LHCN-M2 (cell line): ENCODE results near the gene ANGPTL4. TPM values are rescaled to one million over a fixed set of nuclear protein-coding genes. Genes with fewer than 3 reads are reported as not detected.
"Not testable (repeated sequence)": the region's sequence is repeated elsewhere in the genome, so short reads cannot be mapped to it uniquely, and the experiment has no call there.

Experiments used
- DNase-seq: peaks from one replicate; pipeline ENCODE4 v3.0.0-alpha.2; 2012; ENCODE audit warnings: low read depth
- total RNA-seq: library from RNA; depleted of rRNA; stranded (reverse); fragments of >200 nt; gene quantifications from 2 replicates; pipeline ENCODE4 v1.2.3, GENCODE V29; 2014

The ANGPTL4 gene
- total RNA-seq, 1 experiment from 2014 or later, result 48.7 TPM

DNA sequence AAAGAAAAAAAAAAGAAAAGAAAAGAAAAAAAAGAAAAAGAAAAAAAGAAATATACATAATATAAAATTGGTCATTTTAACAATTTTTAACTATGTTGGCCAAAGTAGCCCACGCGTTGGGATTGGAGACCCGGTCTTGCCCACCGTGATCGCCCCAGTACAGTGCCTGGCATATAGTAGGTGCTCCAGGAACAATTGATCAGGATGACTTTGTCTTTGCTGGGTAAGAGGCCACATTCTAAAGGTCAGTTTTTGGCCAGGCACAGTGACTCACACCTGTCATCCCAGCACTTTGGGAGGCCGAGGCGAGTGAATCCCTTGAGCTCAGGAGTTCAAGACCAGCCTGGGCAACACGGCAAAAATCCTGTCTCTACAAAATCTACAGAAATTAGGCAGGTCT is 3.8 kb upstream of the ANGPTL4 start:
- DNase-seq, result no peak

DNA sequence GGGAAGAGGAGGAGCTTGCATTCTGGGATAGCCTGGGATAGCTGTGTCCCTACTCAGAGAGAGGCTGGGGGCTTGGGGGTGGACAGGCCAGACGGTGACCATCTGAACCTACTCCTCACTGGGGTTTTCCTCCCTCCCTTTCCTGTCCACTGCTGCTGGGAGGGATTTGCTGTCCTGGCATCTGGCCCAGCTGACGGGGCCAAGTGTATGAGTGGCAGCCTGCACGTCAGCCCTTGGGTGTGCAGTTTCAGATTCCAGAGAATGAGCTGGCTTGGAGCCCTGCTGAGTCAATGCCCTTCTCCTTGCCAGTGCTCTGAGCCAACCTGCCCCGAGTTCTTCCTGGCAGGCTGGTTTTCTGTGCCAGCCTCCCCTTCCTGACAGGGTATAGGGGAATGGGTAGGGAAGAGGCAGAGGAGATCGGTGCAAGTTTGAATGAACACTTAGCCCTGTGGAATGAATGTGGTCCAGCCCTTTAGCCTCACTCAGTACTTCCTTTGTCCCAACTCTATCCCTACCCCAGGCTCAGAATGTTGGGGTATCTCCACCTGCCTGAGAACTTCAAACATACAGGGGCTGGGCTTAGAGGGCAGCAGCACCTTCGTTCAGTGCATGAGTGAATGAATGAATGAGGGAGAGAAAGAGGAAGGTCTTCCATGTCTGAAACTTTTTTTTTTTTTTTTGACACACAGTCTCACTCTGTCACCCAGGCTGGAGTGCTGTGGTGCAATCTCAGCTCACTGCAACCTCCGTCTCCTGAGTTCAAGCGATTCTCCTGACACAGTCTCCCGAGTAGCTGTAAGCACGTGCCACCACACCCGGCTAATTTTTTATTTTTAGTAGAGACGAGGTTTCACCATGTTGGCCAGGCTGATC is 1.8 kb upstream of the ANGPTL4 start:
- peak; percentile 99 for DNase-seq

DNA sequence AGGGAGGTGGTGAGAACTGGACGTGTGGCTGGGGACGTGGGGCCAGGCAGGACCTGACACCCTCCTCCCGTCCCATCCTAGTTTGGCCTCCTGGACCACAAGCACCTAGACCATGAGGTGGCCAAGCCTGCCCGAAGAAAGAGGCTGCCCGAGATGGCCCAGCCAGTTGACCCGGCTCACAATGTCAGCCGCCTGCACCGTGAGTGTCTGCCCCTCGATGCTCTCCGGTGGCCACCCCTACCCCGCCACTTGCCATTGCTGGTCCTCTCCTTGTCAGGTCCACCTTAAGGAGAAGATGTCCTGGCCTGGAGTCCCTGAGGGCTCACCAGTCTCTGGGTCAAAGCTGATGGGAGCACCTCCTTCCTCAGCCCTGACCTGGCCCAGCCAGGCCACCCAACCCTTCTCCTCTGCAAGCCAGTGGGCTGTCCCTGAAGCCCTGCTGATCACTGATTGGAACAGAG is 2.2 kb downstream of the ANGPTL4 start:
- no peak for DNase-seq

DNA sequence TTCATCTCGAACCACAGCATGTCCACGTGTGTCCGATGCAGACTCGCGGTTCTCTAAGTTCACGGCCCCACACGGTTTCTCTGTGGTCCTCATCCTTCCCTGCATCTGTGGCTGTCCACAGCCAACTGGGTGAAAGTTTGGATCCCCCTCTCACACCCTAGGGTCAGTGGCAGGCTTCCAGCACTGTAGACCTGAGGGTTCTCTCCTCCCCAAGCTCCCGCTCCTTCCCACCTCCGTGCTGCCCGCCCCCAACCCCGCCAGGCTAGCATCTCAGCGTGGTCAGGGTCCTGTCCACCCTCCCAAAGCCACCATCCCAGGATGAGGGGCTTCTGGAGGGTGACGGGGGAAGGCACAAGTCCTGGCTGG is 3.0 kb downstream of the ANGPTL4 start:
- DNase-seq, result peak; percentile 43

DNA sequence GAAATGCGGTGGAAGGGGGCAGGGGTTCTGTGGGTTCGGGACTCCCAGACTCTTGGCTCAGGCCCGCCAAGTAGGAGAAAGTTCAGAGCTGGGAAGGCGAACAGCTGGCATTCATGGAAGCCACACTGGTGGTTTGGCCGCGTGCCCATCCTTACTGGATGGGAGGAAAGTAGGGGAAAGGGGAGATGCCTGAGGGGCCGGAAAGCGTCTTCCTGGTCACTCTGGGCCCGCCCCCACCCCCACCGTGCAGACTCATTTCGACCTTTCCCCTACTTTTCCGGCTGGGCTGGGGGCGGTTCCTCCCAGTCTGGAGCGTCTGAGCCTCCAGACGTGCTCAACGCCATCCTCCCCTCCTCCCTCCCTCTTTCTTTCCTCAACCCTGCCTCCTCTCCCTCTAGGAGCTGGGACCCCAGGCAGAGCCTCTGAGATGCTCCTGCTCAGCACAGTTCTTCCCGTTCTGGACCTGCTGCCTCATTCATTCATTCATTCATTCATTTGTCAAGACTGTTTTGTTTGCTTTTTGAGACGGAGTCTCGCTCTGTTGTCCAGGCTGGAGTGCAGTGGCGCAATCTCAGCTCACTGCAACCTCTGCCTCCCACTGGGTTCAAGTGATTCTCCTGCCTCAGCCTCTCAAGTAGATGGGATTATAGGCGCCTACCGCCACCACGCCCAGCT is 3.5 kb downstream of the ANGPTL4 start:
- DNase-seq, result peak; percentile 97

DNA sequence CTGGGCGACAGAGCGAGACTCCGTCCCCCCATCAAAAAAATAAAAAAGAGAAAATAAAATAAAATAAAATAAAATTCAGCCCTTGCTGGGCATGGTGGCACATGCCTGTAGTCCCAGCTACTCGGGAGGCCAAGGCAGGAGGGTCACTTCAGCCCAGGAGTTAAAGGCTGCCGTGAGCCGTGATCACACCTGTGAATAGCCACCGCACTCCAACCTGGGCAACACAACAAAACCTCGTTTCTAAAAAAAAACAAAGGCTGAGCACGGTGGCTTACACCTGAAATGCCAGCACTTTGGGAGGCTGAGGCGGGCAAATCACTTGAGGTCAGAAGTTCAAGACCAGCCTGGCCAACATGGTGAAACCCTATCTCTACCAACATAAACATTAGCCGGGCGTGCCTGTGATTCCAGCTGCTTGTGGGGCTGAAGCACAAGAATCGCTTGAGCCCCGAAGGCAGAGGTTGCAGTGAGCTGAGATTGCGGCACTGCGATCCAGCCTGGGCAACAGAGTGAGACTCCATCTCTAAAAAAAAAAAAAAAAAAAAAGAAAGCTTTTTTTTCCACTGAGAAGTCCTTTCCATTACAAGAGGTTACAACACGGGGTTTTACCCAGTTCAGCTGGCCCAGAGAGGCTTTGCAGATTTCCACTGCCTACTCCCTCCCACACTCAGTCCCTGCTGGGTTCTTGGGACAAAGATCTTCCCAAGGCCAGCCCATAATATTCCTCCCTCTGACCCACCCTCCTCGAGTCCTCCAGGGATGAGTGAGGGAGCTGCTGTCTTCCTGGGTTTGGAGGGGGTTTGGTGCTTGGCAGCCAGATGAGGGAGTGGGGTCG is 6.4 kb downstream of the ANGPTL4 start:
- DNase-seq, result peak; percentile 49

DNA sequence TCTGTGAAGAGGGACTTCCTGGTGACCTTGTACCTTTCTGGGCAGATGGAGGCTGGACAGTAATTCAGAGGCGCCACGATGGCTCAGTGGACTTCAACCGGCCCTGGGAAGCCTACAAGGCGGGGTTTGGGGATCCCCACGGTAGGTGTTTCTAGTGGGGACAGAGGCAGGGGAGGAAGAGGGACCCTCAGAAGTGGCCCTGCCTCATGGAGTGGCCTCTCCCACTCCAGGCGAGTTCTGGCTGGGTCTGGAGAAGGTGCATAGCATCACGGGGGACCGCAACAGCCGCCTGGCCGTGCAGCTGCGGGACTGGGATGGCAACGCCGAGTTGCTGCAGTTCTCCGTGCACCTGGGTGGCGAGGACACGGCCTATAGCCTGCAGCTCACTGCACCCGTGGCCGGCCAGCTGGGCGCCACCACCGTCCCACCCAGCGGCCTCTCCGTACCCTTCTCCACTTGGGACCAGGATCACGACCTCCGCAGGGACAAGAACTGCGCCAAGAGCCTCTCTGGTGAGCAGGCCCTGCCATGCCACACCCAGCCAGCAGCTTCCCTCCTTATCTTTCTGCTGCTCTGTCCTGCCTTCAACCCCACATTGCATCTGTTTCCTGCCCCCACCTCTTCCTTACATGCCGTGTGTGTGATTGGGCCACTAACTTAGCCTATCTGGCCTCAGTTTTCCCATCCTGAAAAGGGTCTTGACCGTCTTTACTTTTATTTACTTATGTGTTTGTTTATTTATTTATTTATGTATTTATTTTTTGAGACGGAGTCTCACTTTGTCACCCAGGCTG is 7.3 kb downstream of the ANGPTL4 start:
- no peak for DNase-seq

DNA sequence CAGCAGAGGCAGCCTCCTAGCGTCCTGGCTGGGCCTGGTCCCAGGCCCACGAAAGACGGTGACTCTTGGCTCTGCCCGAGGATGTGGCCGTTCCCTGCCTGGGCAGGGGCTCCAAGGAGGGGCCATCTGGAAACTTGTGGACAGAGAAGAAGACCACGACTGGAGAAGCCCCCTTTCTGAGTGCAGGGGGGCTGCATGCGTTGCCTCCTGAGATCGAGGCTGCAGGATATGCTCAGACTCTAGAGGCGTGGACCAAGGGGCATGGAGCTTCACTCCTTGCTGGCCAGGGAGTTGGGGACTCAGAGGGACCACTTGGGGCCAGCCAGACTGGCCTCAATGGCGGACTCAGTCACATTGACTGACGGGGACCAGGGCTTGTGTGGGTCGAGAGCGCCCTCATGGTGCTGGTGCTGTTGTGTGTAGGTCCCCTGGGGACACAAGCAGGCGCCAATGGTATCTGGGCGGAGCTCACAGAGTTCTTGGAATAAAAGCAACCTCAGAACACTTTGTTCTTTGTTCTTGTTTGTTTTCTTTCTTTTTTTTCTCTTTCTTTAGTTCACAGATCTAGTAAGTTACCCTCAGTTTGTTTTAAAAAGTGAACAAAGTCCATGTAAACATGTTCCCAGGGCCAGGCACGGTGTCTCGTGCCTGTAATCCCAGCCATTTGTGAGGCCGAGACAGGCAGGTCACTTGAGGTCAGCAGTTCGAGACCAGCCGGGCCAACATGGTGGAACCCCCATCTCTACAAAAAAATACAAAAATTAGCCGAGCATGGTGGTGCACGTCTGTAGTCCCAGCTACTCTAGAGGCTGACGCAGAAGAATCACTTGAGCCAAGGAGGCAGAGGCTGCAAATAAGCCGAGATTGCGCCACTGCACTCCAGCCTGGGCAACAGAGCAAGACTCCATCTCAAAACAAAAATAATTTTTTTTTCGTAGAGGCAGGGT is 10.2 kb downstream of the ANGPTL4 start:
- DNase-seq, result peak; percentile 52

DNA sequence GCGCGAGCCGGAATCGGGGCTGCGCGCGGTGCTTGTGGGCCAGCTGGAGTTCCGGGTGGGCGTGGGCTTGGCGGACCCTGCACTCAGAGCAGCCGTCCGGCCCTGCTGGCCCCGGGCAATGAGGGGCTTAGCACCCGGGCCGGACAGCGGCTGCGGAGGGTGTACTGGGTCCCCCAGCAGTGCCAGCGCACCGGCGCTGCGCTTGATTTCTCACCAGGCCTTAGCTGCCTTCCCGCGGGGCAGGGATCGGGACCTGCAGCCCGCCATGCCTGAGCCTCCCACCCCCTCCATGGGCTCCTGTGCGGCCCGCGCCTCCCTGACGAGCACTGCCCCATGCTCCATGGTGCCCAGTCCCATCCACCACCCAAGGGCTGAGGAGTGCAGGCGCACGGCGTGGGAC is 11.8 kb downstream of the ANGPTL4 start:
- DNase-seq, result not testable (repeated sequence)

DNA sequence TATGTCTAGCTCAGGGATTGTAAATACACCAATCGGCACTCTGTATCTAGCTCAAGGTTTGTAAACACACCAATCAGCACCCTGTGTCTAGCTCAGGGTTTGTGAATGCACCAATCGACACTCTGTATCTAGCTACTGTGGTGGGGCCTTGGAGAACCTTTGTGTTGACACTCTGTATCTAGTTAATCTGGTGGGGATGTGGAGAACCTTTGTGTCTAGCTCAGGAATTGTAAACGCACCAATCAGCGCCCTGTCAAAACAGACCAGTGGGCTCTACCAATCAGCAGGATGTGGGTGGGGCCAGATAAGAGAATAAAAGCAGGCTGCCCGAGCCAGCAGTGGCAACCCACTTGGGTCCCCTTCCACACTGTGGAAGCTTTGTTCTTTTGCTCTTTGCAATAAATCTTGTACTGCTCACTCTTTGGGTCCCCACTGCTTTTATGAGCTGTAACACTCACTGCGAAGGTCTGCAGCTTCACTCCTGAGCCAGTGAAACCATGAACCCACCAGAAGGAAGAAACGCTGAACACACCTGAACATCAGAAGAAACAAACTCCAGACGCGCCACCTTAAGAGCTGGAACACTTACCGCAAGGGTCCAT is 12.5 kb downstream of the ANGPTL4 start:
- DNase-seq, result not testable (repeated sequence)

DNA sequence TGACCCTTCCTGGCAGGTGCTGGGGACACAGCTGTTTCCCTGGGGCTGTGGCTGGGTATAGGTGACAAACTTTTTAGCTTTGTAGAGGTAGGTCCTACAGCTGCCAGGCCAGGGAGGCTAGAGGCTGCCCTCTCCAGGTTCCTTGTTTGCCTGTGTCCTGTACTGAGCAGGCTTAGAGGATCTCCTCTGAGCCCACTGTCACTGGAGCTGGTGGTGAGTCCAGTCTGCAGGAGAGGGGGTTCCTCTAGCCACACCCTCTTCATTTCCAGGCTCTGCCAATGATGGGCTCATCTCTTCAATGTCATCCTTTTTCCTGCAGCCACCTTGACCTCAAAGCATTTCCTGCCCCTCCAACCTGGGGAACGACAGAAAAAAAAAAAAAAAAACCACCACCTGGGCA is 13.6 kb downstream of the ANGPTL4 start:
- DNase-seq, result no peak

DNA sequence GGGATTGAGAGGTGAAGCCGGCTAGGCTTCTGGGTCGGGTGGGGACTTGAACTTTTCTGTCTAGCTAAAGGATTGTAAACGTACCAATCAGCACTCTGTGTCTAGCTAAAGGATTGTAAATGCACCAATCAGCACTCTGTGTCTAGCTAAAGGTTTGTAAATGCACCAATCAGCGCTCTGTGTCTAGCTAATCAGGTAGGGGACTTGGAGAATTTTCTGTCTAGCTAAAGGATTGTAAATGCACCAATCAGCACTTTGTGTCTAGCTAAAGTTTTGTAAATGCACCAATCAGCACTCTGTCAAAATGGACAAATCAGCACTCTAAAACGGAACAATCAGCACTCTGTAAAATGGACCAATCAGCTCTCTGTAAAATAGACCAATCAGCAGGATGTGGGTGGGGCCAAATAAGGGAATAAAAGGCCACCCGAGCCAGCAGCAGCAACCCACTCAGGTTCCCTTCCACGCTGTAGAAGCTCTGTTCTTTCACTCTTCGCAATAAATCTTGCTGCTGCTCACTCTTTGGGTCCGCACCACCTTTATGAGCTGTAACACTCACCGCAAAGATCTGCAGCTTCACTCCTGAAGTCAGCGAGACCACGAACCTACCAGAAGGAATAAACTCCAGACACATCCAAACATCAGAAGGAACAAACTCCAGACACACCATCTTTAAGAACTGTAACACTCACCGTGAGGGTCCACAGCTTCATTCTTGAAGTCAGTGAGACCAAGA is 15.4 kb downstream of the ANGPTL4 start:
- DNase-seq, result not testable (repeated sequence)

DNA sequence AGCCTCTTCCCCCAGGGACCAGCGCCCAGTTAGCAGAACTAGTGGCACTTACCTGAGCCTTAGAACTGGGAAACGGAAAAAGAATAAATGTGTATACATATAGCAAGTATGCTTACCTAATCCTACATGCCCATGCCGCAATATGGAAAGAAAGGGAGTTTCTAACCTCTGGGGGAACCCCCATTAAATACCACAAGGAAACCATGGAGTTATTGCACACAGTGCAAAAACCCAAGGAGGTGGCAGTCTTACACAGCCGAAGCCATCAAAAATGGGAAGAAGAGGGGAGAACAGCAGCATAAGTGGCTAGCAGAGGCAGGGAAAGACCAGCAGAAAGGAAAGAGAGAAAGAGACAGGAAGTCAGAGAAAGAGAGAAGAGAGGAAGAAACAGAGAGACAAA is 20.6 kb downstream of the ANGPTL4 start:
- DNase-seq, result not testable (repeated sequence)

DNA sequence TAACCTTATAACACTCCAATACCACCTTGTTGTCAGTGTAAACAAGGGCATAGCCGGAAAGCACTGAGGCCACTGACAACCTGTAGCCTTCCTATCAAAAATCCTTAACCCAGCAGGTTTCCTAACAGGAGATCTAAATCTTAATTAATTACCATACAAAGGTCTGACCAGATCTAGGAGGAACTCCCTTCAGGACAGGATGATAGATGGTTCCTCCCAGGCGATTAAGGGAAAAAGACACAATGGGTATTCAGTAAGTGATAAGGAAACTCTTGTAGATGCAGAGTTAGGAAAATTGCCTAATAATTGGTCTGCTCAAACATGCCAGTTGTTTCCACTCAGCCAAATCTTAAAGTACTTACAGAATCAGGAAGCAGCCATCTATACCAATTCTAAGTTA is 21.1 kb downstream of the ANGPTL4 start:
- DNase-seq, result not testable (repeated sequence)

DNA sequence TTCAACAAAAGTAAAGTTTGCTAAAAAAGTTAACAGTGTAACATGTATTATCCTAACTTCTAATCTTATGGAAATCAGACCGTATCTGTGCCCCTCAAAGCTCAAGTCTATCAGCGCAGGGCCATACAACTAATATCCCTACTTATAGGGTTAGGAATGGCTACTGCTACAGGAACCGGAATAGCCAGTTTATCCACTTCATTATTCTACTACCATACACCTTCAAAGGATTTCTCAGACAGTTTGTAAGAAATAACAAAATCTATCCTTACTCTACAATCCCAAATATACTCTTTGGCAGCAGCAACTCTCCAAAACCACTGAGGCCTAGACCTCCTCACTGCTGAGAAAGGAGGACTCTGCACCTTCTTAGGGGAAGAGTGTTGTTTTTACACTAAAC is 21.6 kb downstream of the ANGPTL4 start:
- DNase-seq, result not testable (repeated sequence)

DNA sequence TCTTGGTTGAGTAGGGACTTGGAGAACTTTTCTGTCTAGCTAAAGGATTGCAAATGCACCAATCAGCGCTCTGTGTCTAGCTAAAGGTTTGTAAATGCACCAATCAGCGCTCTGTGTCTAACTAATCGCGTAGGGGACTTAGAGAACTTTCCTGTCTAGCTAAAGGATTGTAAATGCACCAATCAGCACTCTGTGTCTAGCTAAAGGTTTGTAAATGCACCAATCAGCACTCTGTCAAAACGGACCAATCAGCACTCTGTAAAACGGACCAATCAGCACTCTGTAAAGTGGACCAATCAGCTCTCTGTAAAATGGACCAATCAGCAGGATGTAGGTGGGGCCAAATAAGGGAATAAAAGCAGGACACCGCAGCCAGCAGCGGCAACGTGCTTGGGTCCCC is 22.5 kb downstream of the ANGPTL4 start:
- not testable (repeated sequence) for DNase-seq

DNA sequence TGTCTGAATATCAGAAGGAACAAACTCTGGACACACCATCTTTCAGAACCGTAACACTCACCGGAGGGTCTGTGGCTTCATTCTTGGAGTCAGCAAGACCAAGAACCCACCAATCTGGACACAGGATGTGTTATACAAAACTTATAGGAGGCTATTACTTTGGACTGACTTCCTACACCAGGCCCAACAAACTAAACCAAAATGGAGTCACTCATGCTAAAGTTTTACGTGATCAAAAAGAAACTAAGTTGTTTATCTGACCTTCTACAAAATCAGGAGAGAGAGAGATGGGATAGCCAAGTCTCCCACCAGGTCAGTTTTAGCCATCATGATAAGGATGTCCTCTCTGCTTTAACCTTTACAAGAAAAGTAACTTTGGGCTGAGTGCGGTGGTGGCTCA is 23.0 kb downstream of the ANGPTL4 start:
- no peak for DNase-seq

DNA sequence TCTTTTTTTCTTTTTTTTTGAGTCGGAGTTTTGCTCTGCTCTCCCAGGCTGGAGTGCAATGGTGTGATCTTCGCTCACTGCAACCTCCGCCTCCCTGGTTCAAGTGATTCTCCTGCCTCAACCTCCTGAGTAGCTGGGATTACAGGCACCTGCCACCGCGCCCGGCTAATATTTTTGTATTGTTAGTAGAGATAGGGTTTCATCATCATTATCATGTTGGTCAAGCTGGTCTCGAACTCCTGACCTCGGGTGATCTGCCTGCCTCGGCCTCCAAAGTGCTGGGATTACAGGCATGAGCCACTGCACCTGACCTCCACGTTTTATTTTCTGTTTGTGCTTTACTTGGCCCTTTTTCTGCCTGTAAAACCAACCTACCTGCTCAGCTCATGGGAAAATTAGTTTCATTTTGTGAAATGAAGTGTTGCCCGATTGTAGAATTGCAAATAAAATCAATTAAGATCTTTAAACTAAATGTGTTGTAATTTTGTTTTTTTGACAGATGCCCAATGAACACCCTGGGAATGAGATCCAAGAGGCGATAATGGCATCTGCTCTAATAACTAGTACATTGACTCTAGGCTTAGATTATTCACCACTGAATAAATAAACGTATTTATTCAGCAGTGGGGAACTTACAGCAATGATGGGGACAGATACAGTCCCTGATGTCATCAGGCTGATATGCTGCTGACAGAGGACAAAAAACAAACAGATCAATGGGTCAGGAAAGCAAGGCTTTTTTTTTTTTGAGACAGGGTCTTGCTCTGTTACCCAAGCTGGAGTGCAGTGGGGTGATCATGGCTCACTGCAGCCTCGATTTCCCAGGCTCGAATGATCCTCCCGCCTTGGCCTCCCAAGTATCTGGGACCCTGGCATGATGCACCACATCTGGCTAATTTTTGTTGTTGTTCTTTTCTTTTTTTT is 24.0 kb downstream of the ANGPTL4 start:
- no peak for DNase-seq
